ENCODE measurements around the gene SNCA. TPM values are rescaled to one million over a fixed set of nuclear protein-coding genes. Genes with fewer than 3 reads are reported as not detected.

Gene SNCA
- total and polyA plus RNA-seq, 2 of the 8 experiments (the other 6 are each of a cell fraction or from before 2014, with no cell fraction given): 8.5 to 16.8 TPM

- TF ChIP-seq, protein P1, sequence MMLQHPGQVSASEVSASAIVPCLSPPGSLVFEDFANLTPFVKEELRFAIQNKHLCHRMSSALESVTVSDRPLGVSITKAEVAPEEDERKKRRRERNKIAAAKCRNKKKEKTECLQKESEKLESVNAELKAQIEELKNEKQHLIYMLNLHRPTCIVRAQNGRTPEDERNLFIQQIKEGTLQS (IDR thresholded peaks at IDR 0.05; ENCODE audit: insufficient read depth, low read depth, low read length): no peak
- TF ChIP-seq BACH1 (IDR thresholded peaks at IDR 0.05; ENCODE audit: low read length) (no peak), PHF8 (conservative IDR thresholded peaks at IDR 0.05; ENCODE audit: low read depth, low read length) (no peak), TBP (IDR thresholded peaks at IDR 0.05; ENCODE audit: low read depth, low read length) (no peak), TAF1 (IDR thresholded peaks at IDR 0.05; ENCODE audit: low read depth, low read length) (no peak), SP4 (IDR thresholded peaks at IDR 0.05; ENCODE audit: low read length) (no peak)
Measured at GRCh38 chr4:89769856-89770255, 67.1 kb downstream of the SNCA start (continued).
